ENCODE results near the gene NT5C3A. TPM values are rescaled to one million over a fixed set of nuclear protein-coding genes. Genes with fewer than 3 reads are reported as not detected.

Gene NT5C3A
- total RNA-seq, 2 donors from 2014 or later: 16.9 to 23.9 TPM

DNA sequence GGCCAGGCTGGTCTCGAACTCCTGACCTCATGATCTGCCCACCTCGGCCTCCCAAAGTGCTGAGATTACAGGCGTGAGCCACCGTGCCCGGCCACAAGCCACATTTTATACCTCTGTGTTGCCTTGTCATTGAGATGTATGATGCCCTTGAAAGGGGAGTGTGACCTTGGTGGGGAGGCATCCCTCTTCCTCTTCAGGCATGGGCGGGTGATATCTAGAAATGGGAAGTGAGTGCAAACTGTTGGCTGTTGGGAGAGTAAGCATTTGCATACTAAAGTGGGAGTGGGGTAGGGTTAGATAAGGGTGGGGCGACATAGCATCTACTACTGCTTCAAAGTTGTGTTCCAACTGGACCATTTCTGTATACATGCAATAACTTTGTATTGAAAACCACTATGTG lies 26.6 kb upstream of the NT5C3A start:
- 96% methylated on average over 7 of the region's 7 CpGs for whole genome bisulfite sequencing
- Histone ChIP-seq H3K27ac (no peak overlapping the region), H3K9me3 (no peaks in the 10 kb centered on the region), H3K27me3 (replicated peaks; ENCODE audit: insufficient read depth) (no peaks in the 10 kb centered on the region), H3K4me1 (replicated peaks) (no peaks in the 10 kb centered on the region), H3K36me3 (no peaks in the 10 kb centered on the region), H3K4me3 (no peak overlapping the region)
- no peak for DNase-seq (ENCODE audit: low spot score)
- no peak for TF ChIP-seq POLR2AphosphoS5 (IDR thresholded peaks at IDR 0.05)
- TF ChIP-seq POLR2A (IDR thresholded peaks at IDR 0.05): no peak
- no peak for TF ChIP-seq CTCF (IDR thresholded peaks at IDR 0.05)
- intact Hi-C loops (cut with DNase I): no loop called here

- no peaks in the 10 kb centered on the region for H3K36me3 ChIP-seq
- no peaks in the 10 kb centered on the region for H3K9me3 ChIP-seq
- H3K4me1 ChIP-seq (replicated peaks): no peaks in the 10 kb centered on the region
- no peak overlapping the region for H3K27ac ChIP-seq
- intact Hi-C loops (cut with DNase I): no loop called here
- no peak for TF ChIP-seq POLR2A (IDR thresholded peaks at IDR 0.05)
- TF ChIP-seq POLR2AphosphoS5 (IDR thresholded peaks at IDR 0.05): no peak
- no peak for TF ChIP-seq CTCF (IDR thresholded peaks at IDR 0.05)
- WGBS: 94% methylated on average over 2 of the region's 2 CpGs
- no peak for DNase-seq (ENCODE audit: low spot score)
- no peaks in the 10 kb centered on the region for H3K27me3 ChIP-seq (replicated peaks; ENCODE audit: insufficient read depth)
- no peak overlapping the region for H3K4me3 ChIP-seq
These were observed 25.3 kb upstream of the NT5C3A start for GRCh38 chr7:33087858-33088257.

DNA sequence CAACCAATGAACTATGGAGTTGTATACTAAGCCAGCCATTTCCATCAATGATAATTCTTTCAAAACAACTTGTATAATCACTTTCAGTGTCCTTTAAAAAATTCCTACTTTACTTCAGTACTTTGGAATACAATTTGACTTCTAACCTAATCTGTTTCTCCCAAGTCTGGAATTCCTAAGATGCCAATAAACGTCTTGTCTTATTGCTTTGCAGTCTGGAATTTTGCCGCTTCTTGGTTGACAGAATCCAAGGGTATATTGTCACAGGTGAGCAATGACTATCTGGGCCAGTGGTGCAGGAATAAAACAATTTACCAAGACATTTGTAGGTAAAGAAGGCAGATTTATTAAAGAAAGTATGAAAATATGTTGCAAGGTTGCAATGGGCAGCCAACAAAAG lies 24.8 kb upstream of the NT5C3A start:
- no peaks in the 10 kb centered on the region for H3K36me3 ChIP-seq
- TF ChIP-seq CTCF (IDR thresholded peaks at IDR 0.05): no peak
- no peak for TF ChIP-seq POLR2A (IDR thresholded peaks at IDR 0.05)
- TF ChIP-seq POLR2AphosphoS5 (IDR thresholded peaks at IDR 0.05): no peak
- DNase-seq (ENCODE audit: low spot score): no peak
- intact Hi-C loops (cut with DNase I): no loop called here
- no peaks in the 10 kb centered on the region for H3K9me3 ChIP-seq
- no peaks in the 10 kb centered on the region for H3K4me1 ChIP-seq (replicated peaks)
- H3K27me3 ChIP-seq (replicated peaks; ENCODE audit: insufficient read depth): no peaks in the 10 kb centered on the region
- no peak overlapping the region for H3K4me3 ChIP-seq
- 64% methylated on average over 2 of the region's 2 CpGs for WGBS
- no peak overlapping the region for H3K27ac ChIP-seq

DNA sequence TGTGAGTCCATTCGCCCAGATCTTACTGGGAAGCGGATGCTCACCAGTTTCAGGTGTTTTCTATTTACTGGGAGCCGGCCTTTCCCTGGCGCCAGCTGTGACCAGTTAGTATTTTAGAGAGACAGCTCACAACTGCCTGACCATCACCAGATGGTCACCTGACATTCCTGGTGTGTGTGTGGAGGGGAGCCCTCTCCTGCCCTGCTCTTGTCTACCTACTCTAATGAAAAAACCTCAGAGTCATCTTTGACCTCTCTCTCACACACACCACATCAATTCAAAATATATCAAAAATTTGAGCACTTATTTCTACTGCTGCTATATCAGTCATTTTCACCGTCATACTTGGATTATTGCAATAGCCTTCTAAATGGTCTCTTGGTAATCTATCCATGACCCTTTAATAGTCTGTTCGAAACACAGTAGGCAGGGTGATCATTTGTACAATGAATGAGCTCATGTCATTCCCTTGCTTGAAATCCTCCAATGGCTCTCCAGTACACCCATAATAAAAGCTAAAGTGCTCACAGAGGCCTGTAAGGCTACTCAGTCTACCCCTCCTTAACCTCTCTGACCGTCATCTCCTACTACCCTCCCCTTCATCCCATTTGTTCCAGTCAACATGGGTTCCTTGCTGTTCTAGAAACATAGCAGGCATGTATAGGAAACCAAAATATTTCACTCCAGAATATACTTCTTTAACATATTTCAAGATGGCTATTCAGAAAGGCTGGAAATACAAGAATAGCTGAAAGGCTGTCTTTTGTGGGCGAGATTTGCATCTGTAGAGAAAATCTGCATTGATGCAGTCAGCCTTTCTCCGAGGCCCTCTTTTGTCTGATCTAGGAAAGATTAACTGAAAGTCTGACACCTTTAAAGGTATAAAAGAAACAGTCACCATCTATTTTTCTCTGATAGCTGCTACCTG lies 17.5 kb upstream of the NT5C3A start:
- Histone ChIP-seq H3K36me3 (no peaks in the 10 kb centered on the region), H3K9me3 (no peaks in the 10 kb centered on the region), H3K4me3 (no peak overlapping the region)

More for the DNA sequence above, 17.5 kb upstream of the NT5C3A start:
- Histone ChIP-seq H3K27me3 (replicated peaks; ENCODE audit: insufficient read depth) (no peaks in the 10 kb centered on the region), H3K4me1 (replicated peaks) (no peaks in the 10 kb centered on the region), H3K27ac (no peak overlapping the region)
- WGBS: 86% methylated on average over 9 of the region's 9 CpGs
- no peak for TF ChIP-seq POLR2A (IDR thresholded peaks at IDR 0.05)
- no peak for TF ChIP-seq CTCF (IDR thresholded peaks at IDR 0.05)
- TF ChIP-seq POLR2AphosphoS5 (IDR thresholded peaks at IDR 0.05): no peak
- no peak for DNase-seq (ENCODE audit: low spot score)
- intact Hi-C loops (cut with DNase I): no loop called here
